Breast epithelium (tissue), 4 donors: ENCODE measurements around the gene SCAF1. TPM values are rescaled to one million over a fixed set of nuclear protein-coding genes. Genes with fewer than 3 reads are reported as not detected.

Source experiments
- DNase-seq, 2 donors: peaks; one replicate each; pipeline ENCODE4 v3.0.0-alpha.2; 2019; ENCODE audit warnings: low spot score in 2 of 2
- H3K27ac ChIP-seq, 2 donors: fragments of 200-600 bp; sonication (generic) in 1 of 2; one replicate each; pipeline ENCODE4 v1.5.1; 2016 to 2019; ENCODE audit warnings: mild to moderate bottlenecking in 1 of 2
- H3K27me3 ChIP-seq, 2 donors: fragments of 200-600 bp; sonication (generic) in 1 of 2; one replicate each; pipeline versions ENCODE4 v1.5.1 to v1.6.0; 2017 to 2019; ENCODE audit warnings: control low read depth in 1 of 2, mild to moderate bottlenecking in 1 of 2
- H3K36me3 ChIP-seq: fragments of 200-600 bp; one replicate; pipeline ENCODE4 v1.5.1; 2019
- H3K4me1 ChIP-seq, 2 donors: fragments of 200-600 bp; sonication (generic); one replicate each; pipeline ENCODE4 v1.5.1; 2016 to 2019; ENCODE audit warnings: control low read depth in 1 of 2
- H3K4me3 ChIP-seq, 3 donors: fragments of 200-600 bp; sonication (generic); 1 replicate in 2 of 3; 2 replicates in 1 of 3; pipeline ENCODE4 v1.5.1; 2016 to 2019; ENCODE audit warnings: mild to moderate bottlenecking in 3 of 3, moderate library complexity in 2 of 3
- H3K9me3 ChIP-seq, 2 donors: fragments of 200-600 bp; sonication (generic) in 1 of 2; one replicate each; pipeline ENCODE4 v1.5.1; 2016 to 2019; ENCODE audit warnings: control low read depth in 1 of 2
- CTCF ChIP-seq, 3 donors: fragments of 450-650 bp; IDR thresholded peaks; one replicate each; pipeline ENCODE4 v1.5.1; 2016 to 2017; ENCODE audit warnings: antibody characterized with exemption in 3 of 3, mild to moderate bottlenecking in 3 of 3, moderate library complexity in 3 of 3
- POLR2A ChIP-seq: fragments of 450-650 bp; IDR thresholded peaks from one replicate; pipeline ENCODE4 v1.6.1; 2016; ENCODE audit warnings: antibody characterized with exemption, mild to moderate bottlenecking, moderate library complexity
- POLR2AphosphoS5 ChIP-seq, 3 donors: sonication (generic); formaldehyde crosslinking; IDR thresholded peaks; one replicate each; pipeline ENCODE4 v1.6.1; 2017; ENCODE audit warnings: antibody characterized with exemption in 3 of 3
- intact Hi-C: fragments of 100-400 bp; cut with DNase I; formaldehyde crosslinking; loops from one replicate; pipeline ENCODE4 v1.15.1; 2023; ENCODE audit warnings: low total_unique reads
- total RNA-seq, 3 donors: library from RNA; depleted of rRNA; stranded (reverse); fragments of >200 nt; gene quantifications; one replicate each; pipeline ENCODE4 v1.1.0, GENCODE V29; 2016

Gene SCAF1
- total RNA-seq, 3 donors from 2014 or later: 9.8 to 15.4 (median 10.6) TPM

GRCh38 chr19:49635530-49636232 lies 6.3 kb upstream of the SCAF1 start:
- Histone ChIP-seq H3K4me3 (no peak overlapping the region), H3K36me3 (no peaks in the 10 kb centered on the region), H3K27ac (peak overlapping the region in 1 of 2 donors; percentile 50), H3K9me3 (no peaks in the 10 kb centered on the region), H3K4me1 (peaks cover 5 to 9% of the 10 kb centered on the region in 2 donors), H3K27me3 (no peaks in the 10 kb centered on the region)
- intact Hi-C loops: no loop called here
- DNase-seq: no peak
- TF ChIP-seq CTCF (IDR thresholded peaks at IDR 0.05) (no peak), POLR2A (no peak), POLR2AphosphoS5 (IDR thresholded peaks at IDR 0.05) (no peak)

GRCh38 chr19:49636233-49636932 lies 5.6 kb upstream of the SCAF1 start:
- intact Hi-C loops: no loop called here
- H3K27me3 ChIP-seq: no peaks in the 10 kb centered on the region
- no peak for DNase-seq
- TF ChIP-seq POLR2A (no peak), POLR2AphosphoS5 (IDR thresholded peaks at IDR 0.05) (no peak), CTCF (IDR thresholded peaks at IDR 0.05) (no peak)
- H3K36me3 ChIP-seq: no peaks in the 10 kb centered on the region
- H3K9me3 ChIP-seq: no peaks in the 10 kb centered on the region
- H3K4me3 ChIP-seq: no peak overlapping the region
- H3K27ac ChIP-seq: peak overlapping the region in 1 of 2 donors; percentile 50
- H3K4me1 ChIP-seq: peaks cover 5 to 9% of the 10 kb centered on the region in 2 donors

GRCh38 chr19:49637821-49638738 lies 3.9 kb upstream of the SCAF1 start:
- no peaks in the 10 kb centered on the region for H3K36me3 ChIP-seq
- H3K4me1 ChIP-seq: peaks cover 5 to 9% of the 10 kb centered on the region in 2 donors
- peak overlapping the region; percentile 70 to 100 for H3K27ac ChIP-seq
- no peaks in the 10 kb centered on the region for H3K27me3 ChIP-seq
- intact Hi-C loops: no loop called here
- no peaks in the 10 kb centered on the region for H3K9me3 ChIP-seq
- peak; percentile 55 to 73 for DNase-seq
- TF ChIP-seq CTCF (IDR thresholded peaks at IDR 0.05): no peak
- TF ChIP-seq POLR2A: no peak
- TF ChIP-seq POLR2AphosphoS5 (IDR thresholded peaks at IDR 0.05): no peak
- H3K4me3 ChIP-seq: peak overlapping the region; percentile 97 to 99 (median 98)

GRCh38 chr19:49639401-49640112 lies 2.5 kb upstream of the SCAF1 start:
- Histone ChIP-seq H3K27ac (peak overlapping the region; percentile 99 to 100), H3K9me3 (no peaks in the 10 kb centered on the region), H3K36me3 (no peaks in the 10 kb centered on the region), H3K4me1 (peaks cover 5 to 22% of the 10 kb centered on the region in 2 donors), H3K27me3 (no peaks in the 10 kb centered on the region), H3K4me3 (peak overlapping the region; percentile 97 to 99 (median 98))
- intact Hi-C loops: no loop called here
- peak in 1 of 2 donors; percentile 50 for DNase-seq
- TF ChIP-seq POLR2AphosphoS5 (IDR thresholded peaks at IDR 0.05): no peak
- no peak for TF ChIP-seq POLR2A
- no peak for TF ChIP-seq CTCF (IDR thresholded peaks at IDR 0.05)
